GM13976 (cell line): ENCODE data around the gene CD58.

Experiments
- DNase-seq: peaks from one replicate; pipeline ENCODE4 v3.0.0; 2012; ENCODE audit warnings: low spot score
- CTCF ChIP-seq: IDR thresholded peaks from 2 replicates; pipeline ENCODE4 v1.5.1; 2012; ENCODE audit warnings: borderline replicate concordance, mild to moderate bottlenecking; ENCODE audit not compliant: insufficient read depth; ENCODE audit errors: extremely low read depth, missing control alignments, control extremely low read depth
- in situ Hi-C: fragments of 300-500 bp; cut with MboI; formaldehyde crosslinking; loops from one replicate; pipeline ENCODE4 v1.12.0; 2022; ENCODE audit warnings: low sequenced_read_pairs, mixed read lengths, inconsistent platforms; ENCODE audit not compliant: unreplicated experiment

Gene CD58

DNA sequence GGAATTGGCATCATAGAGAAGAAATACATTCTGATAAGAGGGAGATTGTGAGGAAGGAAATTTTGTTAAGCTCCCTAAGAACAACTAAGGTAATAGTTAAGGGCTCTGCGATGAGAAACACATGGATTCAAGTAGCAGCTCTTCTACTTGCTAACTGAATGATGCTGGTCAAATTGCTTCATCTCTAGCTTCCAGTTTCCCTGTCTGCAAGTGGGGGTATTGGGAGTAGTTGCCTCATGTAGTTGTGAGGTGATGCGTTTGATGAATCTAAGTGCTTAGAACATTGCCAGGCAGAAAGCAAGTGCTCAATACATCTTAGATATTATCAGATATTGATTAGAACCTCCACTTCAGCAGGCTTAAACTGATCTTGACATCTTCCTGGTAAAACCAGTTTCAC is 84.8 kb downstream of the CD58 start:
- in situ Hi-C loops = loop anchor here (10.0 to 25.0 kb wide), 3 partner anchors 121 to 674 kb away; no protein-coding TSS in a partner anchor

DNA sequence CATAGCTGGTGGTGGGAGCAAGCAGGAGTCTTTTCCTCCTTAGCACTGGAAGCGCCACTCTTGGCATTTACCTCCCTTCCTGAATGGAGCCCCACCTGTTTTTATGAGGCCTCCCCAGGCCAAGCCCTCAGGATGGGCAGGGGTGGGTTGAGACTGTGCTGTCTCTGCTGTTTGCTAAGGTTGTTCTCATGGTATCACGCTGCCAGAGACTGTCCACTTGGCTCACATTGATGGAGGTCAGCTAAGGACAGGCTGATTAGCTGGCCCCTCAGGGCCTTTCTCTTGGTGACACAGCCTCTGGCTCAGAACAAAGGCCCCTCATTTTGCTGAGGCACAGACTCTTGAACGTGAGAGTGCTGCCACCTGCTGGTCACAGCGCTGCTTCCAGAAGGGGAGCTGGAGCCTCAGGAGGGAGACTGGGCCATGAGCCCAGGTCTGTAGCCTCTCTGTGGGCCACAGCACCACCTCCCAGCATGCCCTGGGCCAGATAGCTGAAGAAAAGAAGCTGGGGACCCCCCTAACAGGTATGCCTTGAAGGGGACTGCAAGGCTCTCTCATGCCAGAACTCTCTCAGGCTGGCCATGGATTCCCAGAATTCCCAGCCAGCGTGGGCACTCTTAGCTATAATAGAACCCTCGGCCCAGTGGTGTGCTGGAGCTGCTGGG is 85.6 kb downstream of the CD58 start:
- peak; percentile 95 for TF ChIP-seq CTCF
- peak; percentile 82 for DNase-seq
- in situ Hi-C loops = loop anchor here (10.0 to 25.0 kb wide), 3 partner anchors 120 to 673 kb away; no protein-coding TSS in a partner anchor

More for the DNA sequence above, 84.8 kb downstream of the CD58 start:
- no peak for DNase-seq
- TF ChIP-seq CTCF = no peak

GRCh38 chr1:116483481-116484309 is 87.1 kb downstream of the CD58 start:
- DNase-seq = no peak
- no peak for TF ChIP-seq CTCF
- in situ Hi-C loops = loop anchor here (10.0 to 25.0 kb wide), 3 partner anchors 119 to 671 kb away; no protein-coding TSS in a partner anchor

DNA sequence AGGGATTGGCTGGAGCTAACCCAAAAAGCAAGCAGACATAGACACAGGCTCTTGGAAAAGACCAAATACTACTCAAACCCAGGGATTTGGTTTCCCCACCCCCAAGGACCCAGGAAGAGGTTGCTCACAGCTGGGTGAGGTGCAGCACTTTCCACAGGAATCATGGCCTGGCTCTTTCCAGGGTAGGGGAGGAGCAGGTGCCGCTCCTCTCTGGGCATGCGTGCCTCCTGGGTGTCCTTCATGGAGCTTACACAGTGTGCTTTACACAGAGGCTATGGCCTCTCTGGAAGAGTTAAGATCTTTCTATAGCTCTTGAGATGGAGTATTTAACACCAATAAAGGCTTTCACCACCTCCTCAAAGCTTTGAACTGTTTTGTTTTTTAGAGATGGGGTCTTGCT is 88.3 kb downstream of the CD58 start:
- DNase-seq = no peak
- no peak for TF ChIP-seq CTCF
- in situ Hi-C loops = loop anchor here (10.0 to 25.0 kb wide), 3 partner anchors 118 to 670 kb away; no protein-coding TSS in a partner anchor

- in situ Hi-C loops = loop anchor here (10.0 to 25.0 kb wide), 3 partner anchors 117 to 670 kb away; no protein-coding TSS in a partner anchor
- TF ChIP-seq CTCF = no peak
- DNase-seq = no peak
Observed at GRCh38 chr1:116481934-116482333, 88.9 kb downstream of the CD58 start.

DNA sequence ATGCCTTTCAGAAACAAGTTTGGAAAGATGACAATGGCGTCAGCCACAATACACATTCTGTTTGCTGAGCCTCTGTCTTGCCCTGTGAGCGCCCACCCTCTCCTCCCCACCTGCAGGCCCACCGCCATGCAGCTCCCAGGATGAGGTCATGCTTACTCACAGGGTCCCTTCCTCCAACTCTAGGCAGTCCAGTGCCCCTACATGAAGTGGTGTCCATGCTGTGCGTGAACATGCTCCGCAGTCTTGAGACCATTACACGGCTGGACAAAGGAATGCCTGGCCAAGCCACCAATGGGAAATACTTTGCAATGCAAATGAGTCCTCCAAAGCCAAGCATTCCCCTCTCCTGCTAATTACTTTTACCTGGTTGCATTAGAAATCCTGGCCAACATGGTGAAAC is 92.2 kb downstream of the CD58 start:
- no peak for DNase-seq
- in situ Hi-C loops = loop anchor here (25.0 kb wide), 1 partner anchor 666 kb away; no protein-coding TSS in a partner anchor
- no peak for TF ChIP-seq CTCF
